HepG2 (cell line): ENCODE measurements around the gene ERCC5. TPM values are rescaled to one million over a fixed set of nuclear protein-coding genes. Genes with fewer than 3 reads are reported as not detected.

Experiments used
- ATAC-seq: fragments of 200-7000 bp; cut with Tn5 transposase; 3 replicates; pipeline ENCODE4 v1.9.1; 2020; ENCODE audit warnings: mild to moderate bottlenecking, moderate library complexity
- BruUV-seq: library from RNA; stranded (reverse); fragments of 400-500 nt; replicated peaks from 2 replicates; lab custom pipeline; 2021; lab: Mats Ljungman, UMichigan
- CTCF ChIA-PET: fragments of 300-600 bp; formaldehyde crosslinking; extraction: SDS; loops from one replicate; lab custom pipeline; 2021; ENCODE audit warnings: low total read pairs, inconsistent platforms, low intra/inter-chr PET ratio; lab: Yijun Ruan, JAX
- POLR2A ChIA-PET: fragments of 350-600 bp; sonication (Branson Sonifier 250); formaldehyde crosslinking; loops from one replicate; lab custom pipeline; 2020; ENCODE audit warnings: antibody characterized with exemption, inconsistent platforms; lab: Yijun Ruan, JAX
- DNase-seq: peaks from one replicate; pipeline ENCODE4 v3.0.0-alpha.2; 2015; ENCODE audit warnings: low spot score
- FAIRE-seq: peaks from 3 replicates; lab custom pipeline; 2011; peaks lifted over from hg19 to GRCh38; lab: Jason Lieb, UNC
- H2AFZ ChIP-seq: one replicate; pipeline ENCODE4 v1.6.1; 2011; ENCODE audit warnings: low read length, inconsistent platforms
- H3K27ac ChIP-seq: fragments of 300-600 bp; 3 replicates; pipeline ENCODE4 v1.8.0; 2011; ENCODE audit warnings: mixed run types, mild to moderate bottlenecking, mixed read lengths, low read length, inconsistent platforms; ENCODE audit not compliant: insufficient read depth; ENCODE audit errors: extremely low read length
- H3K27me3 ChIP-seq, 2 experiments: fragments of 200-600 bp in 1 of 2; 2 replicates in 1 of 2; 3 replicates in 1 of 2; pipeline versions ENCODE4 v1.6.0 to v1.8.0; 2011; ENCODE audit warnings: low read length in 2 of 2, mild to moderate bottlenecking in 2 of 2, moderate library complexity in 2 of 2, inconsistent platforms in 1 of 2; ENCODE audit not compliant: insufficient read depth in 2 of 2, control insufficient read depth in 1 of 2
- H3K36me3 ChIP-seq, 2 experiments: fragments of 200-600 bp in 1 of 2; replicated peaks in 1 of 2; 2 replicates in 1 of 2; 3 replicates in 1 of 2; pipeline versions ENCODE4 v1.5.1 to v1.8.0; 2011; ENCODE audit warnings: low read length in 2 of 2, inconsistent platforms in 1 of 2; ENCODE audit not compliant: insufficient read depth in 2 of 2, control insufficient read depth in 1 of 2
- H3K4me1 ChIP-seq: 2 replicates; pipeline ENCODE4 v1.5.1; 2012; ENCODE audit warnings: low read length, inconsistent platforms; ENCODE audit not compliant: insufficient read depth
- H3K4me2 ChIP-seq: 2 replicates; pipeline ENCODE4 v1.6.0; 2011; ENCODE audit warnings: low read depth, low read length, inconsistent platforms
- H3K4me3 ChIP-seq, 3 experiments: fragments of 200-600 bp in 1 of 3; sonication (generic), shearing (Covaris generic) in 1 of 3; replicated peaks in 1 of 3; 2 replicates each; pipeline ENCODE4 v1.5.1; 2011 to 2016; ENCODE audit warnings: low read length in 3 of 3, inconsistent platforms in 2 of 3, low read depth in 2 of 3, mild to moderate bottlenecking in 2 of 3, control low read depth in 1 of 3, mixed read lengths in 1 of 3; ENCODE audit not compliant: insufficient read depth in 1 of 3
- H3K79me2 ChIP-seq: one replicate; pipeline ENCODE4 v1.6.1; 2011; ENCODE audit warnings: low read length, inconsistent platforms; ENCODE audit not compliant: insufficient read depth
- H3K9ac ChIP-seq: 2 replicates; pipeline ENCODE4 v1.6.0; 2011; ENCODE audit warnings: mild to moderate bottlenecking, low read depth, low read length, inconsistent platforms; ENCODE audit not compliant: insufficient read depth
- H3K9me3 ChIP-seq: 2 replicates; pipeline ENCODE4 v1.5.1; 2012; ENCODE audit warnings: mild to moderate bottlenecking, low read length
- H4K20me1 ChIP-seq: 2 replicates; pipeline ENCODE4 v1.6.0; 2011; ENCODE audit warnings: inconsistent platforms, mild to moderate bottlenecking, low read length, moderate library complexity; ENCODE audit not compliant: insufficient read depth
- HIC2 ChIP-seq: sonication (generic); formaldehyde crosslinking; IDR thresholded peaks from 2 replicates; pipeline ENCODE4 v1.9.0; 2022; ENCODE audit warnings: low read depth, missing genetic modification reagents
- IRX3 ChIP-seq: sonication (generic); formaldehyde crosslinking; IDR thresholded peaks from 2 replicates; pipeline ENCODE4 v1.8.1; 2023; ENCODE audit warnings: mild to moderate bottlenecking, low read depth, missing genetic modification reagents, borderline replicate concordance
- NR2F1 ChIP-seq, 2 experiments: fragments of 450-650 bp in 1 of 2; formaldehyde crosslinking in 1 of 2; IDR thresholded peaks; 2 replicates each; pipeline versions ENCODE4 v1.5.0 to v1.6.1; 2016 to 2020; ENCODE audit warnings: mild to moderate bottlenecking in 1 of 2, missing compliant biosample characterization in 1 of 2, missing genetic modification reagents in 1 of 2, moderate library complexity in 1 of 2
- NRL ChIP-seq: sonication (generic); formaldehyde crosslinking; IDR thresholded peaks from 2 replicates; pipeline ENCODE4 v1.5.0; 2020; ENCODE audit warnings: missing genetic modification reagents, mild to moderate bottlenecking, moderate library complexity, borderline replicate concordance
- PHF8 ChIP-seq: sonication (generic); formaldehyde crosslinking; IDR thresholded peaks from 2 replicates; pipeline ENCODE4 v1.5.0; 2020; ENCODE audit warnings: missing genetic modification reagents
- TOE1 ChIP-seq: sonication (generic); formaldehyde crosslinking; IDR thresholded peaks from 2 replicates; pipeline ENCODE4 v1.4.0; 2020; ENCODE audit warnings: mild to moderate bottlenecking, missing genetic modification reagents
- ZNF234 ChIP-seq: sonication (generic); formaldehyde crosslinking; conservative IDR thresholded peaks from 2 replicates; pipeline ENCODE4 v1.5.1; 2020; ENCODE audit warnings: mild to moderate bottlenecking, missing genetic modification reagents
- ZNF331 ChIP-seq: sonication (generic); formaldehyde crosslinking; IDR thresholded peaks from 2 replicates; pipeline ENCODE4 v1.4.0; 2020; ENCODE audit warnings: missing genetic modification reagents
- ZNF510 ChIP-seq: sonication (generic); formaldehyde crosslinking; IDR thresholded peaks from 2 replicates; pipeline ENCODE4 v1.4.0; 2020; ENCODE audit warnings: low read depth, mild to moderate bottlenecking, missing genetic modification reagents
- ZNF605 ChIP-seq: sonication (generic); formaldehyde crosslinking; IDR thresholded peaks from 2 replicates; pipeline ENCODE4 v1.8.0; 2022; ENCODE audit warnings: mild to moderate bottlenecking, missing genetic modification reagents
- ZNF616 ChIP-seq: sonication (generic); formaldehyde crosslinking; IDR thresholded peaks from 2 replicates; pipeline ENCODE4 v1.5.0; 2020; ENCODE audit warnings: low read depth, mild to moderate bottlenecking, missing genetic modification reagents
- ZNF629 ChIP-seq: sonication (generic); formaldehyde crosslinking; conservative IDR thresholded peaks from 2 replicates; pipeline ENCODE4 v1.5.0; 2020; ENCODE audit warnings: missing genetic modification reagents
- ZNF687 ChIP-seq: sonication (generic); formaldehyde crosslinking; IDR thresholded peaks from 2 replicates; pipeline ENCODE4 v1.5.1; 2020; ENCODE audit warnings: mild to moderate bottlenecking, missing genetic modification reagents, moderate library complexity
- ZNF850 ChIP-seq: sonication (generic); formaldehyde crosslinking; conservative IDR thresholded peaks from 2 replicates; pipeline ENCODE4 v1.9.0; 2021; ENCODE audit warnings: mild to moderate bottlenecking, missing genetic modification reagents
- WGBS: methylation state at CpG from one replicate; pipeline ENCODE4 v1.1.6; 2017; ENCODE audit warnings: low lambda C conversion rate; 5-methylcytosine and 5-hydroxymethylcytosine counted together
- in situ Hi-C: cut with HindIII; loops from 2 replicates; pipeline ENCODE4 v1.10.0; 2017; ENCODE audit warnings: low pct_unique_long_range_greater_than_20kb; ENCODE audit not compliant: extremely low pct_ligation_motif_present
- intact Hi-C: fragments of 100-400 bp; cut with micrococcal nuclease; formaldehyde crosslinking; loops from one replicate; pipeline ENCODE4 v1.10.0; 2022; ENCODE audit not compliant: unreplicated experiment
- polyA plus RNA-seq, 8 experiments: library from polyadenylated mRNA; depleted of rRNA in 3 of 8; stranded (reverse) in 7 of 8; unstranded in 1 of 8; fragments of >200 nt; fragmentation: Illumina TruSeq in 4 of 8; extraction: Trizol in 4 of 8; gene quantifications; 2 replicates each; pipeline versions ENCODE4 v1.2.1 to v1.2.3, GENCODE V29; 2011 to 2016; ENCODE audit warnings: low read depth in 4 of 8, missing spikeins in 1 of 8, mixed read lengths in 1 of 8; ENCODE audit not compliant: insufficient read depth in 1 of 8
- total RNA-seq, 5 experiments: library from RNA; depleted of rRNA; stranded (reverse); fragments of >200 nt; fragmentation: Illumina TruSeq; extraction: Trizol; gene quantifications; 2 replicates each; pipeline ENCODE4 v1.2.3, GENCODE V29; 2016; ENCODE audit warnings: low read depth in 1 of 5

The ERCC5 gene
- total and polyA plus RNA-seq, 2 of the 13 experiments (the other 11 are each of a cell fraction or from before 2014, with no cell fraction given), result 12.9 to 35.5 TPM

GRCh38 chr13:102863590-102863989 lies 17.8 kb downstream of the ERCC5 start:
- FAIRE-seq, result no peak
- H3K36me3 ChIP-seq, result peaks cover 16 to 80% of the 10 kb centered on the region in 2 experiments

GRCh38 chr13:102868366-102868936 lies 22.6 kb downstream of the ERCC5 start:
- in situ Hi-C loops, result no loop called here
- CTCF ChIA-PET, result no interaction called here
- POLR2A ChIA-PET, result no interaction called here
- BruUV-seq, result no TSS peak
- Histone ChIP-seq H3K27me3 (no peaks in the 10 kb centered on the region), H3K9me3 (no peaks in the 10 kb centered on the region), H3K4me3 (no peak overlapping the region), H2AFZ (no peak overlapping the region), H3K9ac (no peak overlapping the region), H3K4me1 (no peaks in the 10 kb centered on the region), H3K27ac (no peak overlapping the region), H3K79me2 (no peaks in the 10 kb centered on the region), H3K4me2 (no peak overlapping the region), H3K36me3 (peaks cover 9 to 63% of the 10 kb centered on the region in 2 experiments), H4K20me1 (peaks cover 5% of the 10 kb centered on the region; the same call in 1 of the 2 replicates)
- no peak for ATAC-seq
- no peak for DNase-seq
- intact Hi-C loops, result no loop called here
- FAIRE-seq, result no peak
- 97% methylated on average over 5 of the region's 5 CpGs for WGBS
- TF ChIP-seq ZNF616 (CRISPR knock-in tag) (no peak), NR2F1 (CRISPR knock-in tag; IDR thresholded peaks at IDR 0.05) (no peak), ZNF234 (CRISPR knock-in tag) (no peak), ZNF687 (no peak), IRX3 (CRISPR knock-in tag) (no peak), HIC2 (CRISPR knock-in tag) (no peak), ZNF331 (CRISPR knock-in tag) (no peak), ZNF510 (CRISPR knock-in tag) (no peak), TOE1 (CRISPR knock-in tag) (no peak), NRL (CRISPR knock-in tag) (no peak), ZNF605 (CRISPR knock-in tag) (no peak), ZNF850 (CRISPR knock-in tag) (no peak)

More at GRCh38 chr13:102863590-102863989, 17.8 kb downstream of the ERCC5 start:
- Histone ChIP-seq H2AFZ (no peak overlapping the region), H3K9ac (no peak overlapping the region), H3K4me3 (no peak overlapping the region), H3K79me2 (no peaks in the 10 kb centered on the region), H4K20me1 (no peaks in the 10 kb centered on the region), H3K27me3 (no peaks in the 10 kb centered on the region), H3K4me1 (no peaks in the 10 kb centered on the region), H3K9me3 (no peaks in the 10 kb centered on the region), H3K4me2 (no peak overlapping the region), H3K27ac (no peak overlapping the region)
- in situ Hi-C loops, result no loop called here
- ChIA-PET CTCF (no interaction called here), POLR2A (no interaction called here)
- TF ChIP-seq ZNF629, result no peak
- no peak for TF ChIP-seq PHF8 (CRISPR knock-in tag)
- no TSS peak for BruUV-seq
- 87% methylated on average over 4 of the region's 4 CpGs for WGBS
- DNase-seq, result no peak
- intact Hi-C loops, result no loop called here
- no peak for ATAC-seq
